ENCODE data around the gene NR4A1. TPM values are rescaled to one million over a fixed set of nuclear protein-coding genes. Genes with fewer than 3 reads are reported as not detected.

Gene NR4A1
- total and polyA plus RNA-seq, 2 of the 13 experiments (the other 11 are each of a cell fraction or from before 2014, with no cell fraction given) = 5.7 to 15.2 TPM

DNA sequence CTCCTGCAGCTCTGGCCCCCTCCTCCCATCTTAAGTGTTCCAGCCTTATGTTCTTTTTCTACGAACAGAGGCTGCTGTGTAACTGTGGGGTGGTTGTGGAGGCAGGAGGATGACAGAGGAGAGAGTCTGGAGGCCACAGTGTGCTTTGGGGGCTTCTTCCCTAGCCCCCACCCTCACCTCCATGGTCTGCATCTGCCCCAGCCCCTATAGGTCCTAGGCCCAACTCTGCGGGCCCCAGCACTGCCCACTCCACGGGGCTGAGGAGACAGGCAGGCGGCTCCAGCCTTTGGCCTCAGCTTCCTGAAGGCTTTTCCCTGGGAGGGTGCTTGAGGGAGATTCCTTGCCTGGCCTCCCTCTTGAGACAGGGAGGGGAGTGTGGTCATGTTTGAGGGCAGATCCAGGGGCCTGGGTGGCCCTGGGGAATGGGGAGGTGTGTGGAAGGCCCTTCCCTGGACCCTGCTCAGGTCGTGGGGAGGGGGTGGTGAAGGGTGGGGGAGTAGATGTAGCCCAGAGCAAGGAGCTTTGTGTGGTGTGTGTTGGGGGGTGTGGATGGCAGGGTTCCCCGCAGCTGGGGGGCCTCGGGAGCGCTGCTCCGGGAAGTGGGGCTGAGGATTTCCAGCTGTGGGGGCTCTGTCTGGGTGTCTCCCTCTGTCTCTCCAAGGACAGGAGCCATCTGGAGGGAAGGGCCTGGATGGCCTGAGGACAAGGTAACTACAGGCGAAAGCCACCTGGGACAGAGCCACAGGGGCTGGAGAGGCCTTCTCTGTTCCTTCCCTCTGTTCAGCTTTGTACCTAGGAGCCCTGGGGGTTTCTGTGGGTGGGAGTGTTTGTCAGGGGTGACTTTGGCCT, 29.4 kb downstream of the NR4A1 start (continued):
- TF ChIP-seq, protein P1, sequence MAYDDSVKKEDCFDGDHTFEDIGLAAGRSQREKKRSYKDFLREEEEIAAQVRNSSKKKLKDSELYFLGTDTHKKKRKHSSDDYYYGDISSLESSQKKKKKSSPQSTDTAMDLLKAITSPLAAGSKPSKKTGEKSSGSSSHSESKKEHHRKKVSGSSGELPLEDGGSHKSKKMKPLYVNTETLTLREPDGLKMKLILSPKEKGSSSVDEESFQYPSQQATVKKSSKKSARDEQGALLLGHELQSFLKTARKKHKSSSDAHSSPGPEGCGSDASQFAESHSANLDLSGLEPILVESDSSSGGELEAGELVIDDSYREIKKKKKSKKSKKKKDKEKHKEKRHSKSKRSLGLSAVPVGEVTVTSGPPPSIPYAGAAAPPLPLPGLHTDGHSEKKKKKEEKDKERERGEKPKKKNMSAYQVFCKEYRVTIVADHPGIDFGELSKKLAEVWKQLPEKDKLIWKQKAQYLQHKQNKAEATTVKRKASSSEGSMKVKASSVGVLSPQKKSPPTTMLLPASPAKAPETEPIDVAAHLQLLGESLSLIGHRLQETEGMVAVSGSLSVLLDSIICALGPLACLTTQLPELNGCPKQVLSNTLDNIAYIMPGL (CRISPR knock-in tag; IDR thresholded peaks at IDR 0.05; ENCODE audit: borderline replicate concordance in 1 of 2, low read depth in 1 of 2) = no peak
- TF ChIP-seq TMF1 (CRISPR knock-in tag; IDR thresholded peaks at IDR 0.05; ENCODE audit: low read depth) = no peak
- no peak for TF ChIP-seq ZFAT (CRISPR knock-in tag; conservative IDR thresholded peaks at IDR 0.05)

DNA sequence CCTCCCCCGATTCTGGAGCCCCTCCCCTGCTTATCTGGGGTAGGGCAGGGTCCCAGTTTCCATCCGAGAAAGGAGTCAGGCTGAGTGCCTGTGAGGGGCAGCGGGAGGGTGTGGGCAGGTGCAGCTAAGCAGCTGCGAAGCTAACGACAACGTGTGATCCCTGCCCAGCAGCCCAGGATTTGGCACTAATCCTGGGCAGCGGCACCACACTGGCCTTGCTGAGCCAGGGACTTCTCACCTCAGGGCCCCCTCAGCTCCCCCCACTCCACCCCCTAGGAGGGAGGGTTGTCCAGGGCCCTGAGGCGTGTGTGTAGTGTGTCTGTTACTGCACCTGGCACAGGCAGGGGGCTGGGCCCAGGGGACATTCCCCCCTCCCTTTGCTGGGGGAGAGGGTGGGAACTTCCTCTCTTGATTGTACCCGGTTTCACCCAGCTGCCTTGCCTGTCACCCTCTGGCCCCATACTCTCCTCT, 30.1 kb downstream of the NR4A1 start:
- Histone ChIP-seq H2AFZ (ENCODE audit: low read length) (no peak overlapping the region), H3K4me1 (ENCODE audit: insufficient read depth, low read length) (peaks cover 38% of the 10 kb centered on the region), H3K9me3 (ENCODE audit: low read length) (no peaks in the 10 kb centered on the region), H3K4me2 (ENCODE audit: low read depth, low read length) (peak overlapping the region; percentile 81), H3K27ac (ENCODE audit: extremely low read length, insufficient read depth, low read length) (peak overlapping the region; percentile 46), H3K36me3 (replicated peaks in 1 of 2; ENCODE audit: control insufficient read depth in 1 of 2, insufficient read depth in 2 of 2, low read length in 2 of 2) (peaks cover 9 to 22% of the 10 kb centered on the region in 2 experiments; a peak in 4 of 5 replicates), H4K20me1 (ENCODE audit: insufficient read depth, low read length) (no peaks in the 10 kb centered on the region), H3K9ac (ENCODE audit: insufficient read depth, low read depth, low read length) (peak overlapping the region; percentile 54), H3K27me3 (ENCODE audit: control insufficient read depth in 1 of 2, insufficient read depth in 2 of 2, low read length in 2 of 2) (peaks cover 9 to 18% of the 10 kb centered on the region in 2 experiments; a peak in 4 of 5 replicates), H3K4me3 (replicated peaks in 1 of 3; ENCODE audit: insufficient read depth in 1 of 3, low read depth in 2 of 3, low read length in 3 of 3) (peak overlapping the region; percentile 55 to 71 (median 56)), H3K79me2 (ENCODE audit: insufficient read depth, low read length) (no peaks in the 10 kb centered on the region)
- in situ Hi-C loops (cut with HindIII; ENCODE audit: extremely low pct_ligation_motif_present, low pct_unique_long_range_greater_than_20kb) (loop anchor here (5.0 kb wide), 1 partner anchor 54 kb away; no protein-coding TSS in a partner anchor), intact Hi-C loops (cut with micrococcal nuclease; ENCODE audit: unreplicated experiment) (loop anchor here (5.0 kb wide), 1 partner anchor 36 kb away; no protein-coding TSS in a partner anchor)
- no CpG with 5 or more reads among the region's 9 CpGs for WGBS (ENCODE audit: low lambda C conversion rate)
- DNase-seq (ENCODE audit: low spot score) = no peak
- BruUV-seq (replicated peaks) = no TSS peak
- ChIA-PET CTCF (ENCODE audit: low intra/inter-chr PET ratio, low total read pairs) (interaction anchor here (1.0 to 3.1 kb wide), 2 partner anchors 55 to 58 kb away, joined by 4 to 79 read pairs; no protein-coding TSS in a partner anchor), POLR2A (interaction anchor here (1.6 to 2.4 kb wide), 4 partner anchors 12 to 56 kb away, joined by 4 to 15 read pairs (median 10); partner anchors contain the start of genes ATG101 and NR4A1)
- FAIRE-seq = no peak
- ATAC-seq = peak; percentile 36
- TF ChIP-seq XBP1 (CRISPR knock-in tag; IDR thresholded peaks at IDR 0.05) = no peak
- TF ChIP-seq ZIK1 (CRISPR knock-in tag; IDR thresholded peaks at IDR 0.05; ENCODE audit: borderline replicate concordance, low read depth) = no peak
- TF ChIP-seq ZNF792 (CRISPR knock-in tag; IDR thresholded peaks at IDR 0.05) = no peak
- TF ChIP-seq GTF2F1 (IDR thresholded peaks at IDR 0.05; ENCODE audit: low read length) = no peak
- TF ChIP-seq ZNF616 (CRISPR knock-in tag; IDR thresholded peaks at IDR 0.05; ENCODE audit: low read depth) = no peak
- TF ChIP-seq ZNF282 (IDR thresholded peaks at IDR 0.05; ENCODE audit: partially characterized antibody) = no peak
- TF ChIP-seq HNF1A (IDR thresholded peaks at IDR 0.05; ENCODE audit: low read depth) = no peak
- no peak for TF ChIP-seq HNF1A (CRISPR knock-in tag; IDR thresholded peaks at IDR 0.05; ENCODE audit: borderline replicate concordance)
- TF ChIP-seq ZNF720 (CRISPR knock-in tag; IDR thresholded peaks at IDR 0.05) = no peak
- TF ChIP-seq ZSCAN30 (CRISPR knock-in tag; IDR thresholded peaks at IDR 0.05) = no peak
- no peak; the same call in 1 of the 2 replicates for TF ChIP-seq ZNF225 (CRISPR knock-in tag; IDR thresholded peaks at IDR 0.05)

All from HepG2 (cell line).